Panc1 (cell line): ENCODE data around the gene ZNRF3.

ENCODE experiments used
- POLR2AphosphoS5 ChIP-seq: IDR thresholded peaks from 2 replicates; pipeline ENCODE4 v1.6.1; 2012; ENCODE audit warnings: mild to moderate bottlenecking, low read depth, low read length, moderate library complexity
- SIN3A ChIP-seq: IDR thresholded peaks from 2 replicates; pipeline ENCODE4 v1.6.1; 2012; ENCODE audit warnings: low read depth, mild to moderate bottlenecking, low read length, moderate library complexity, borderline replicate concordance; ENCODE audit not compliant: insufficient read depth
- TF ChIP-seq, protein P1 (sequence below): fragments of 450-650 bp; IDR thresholded peaks from 2 replicates; pipeline ENCODE4 v1.5.1; 2017; ENCODE audit warnings: mild to moderate bottlenecking

DNA sequence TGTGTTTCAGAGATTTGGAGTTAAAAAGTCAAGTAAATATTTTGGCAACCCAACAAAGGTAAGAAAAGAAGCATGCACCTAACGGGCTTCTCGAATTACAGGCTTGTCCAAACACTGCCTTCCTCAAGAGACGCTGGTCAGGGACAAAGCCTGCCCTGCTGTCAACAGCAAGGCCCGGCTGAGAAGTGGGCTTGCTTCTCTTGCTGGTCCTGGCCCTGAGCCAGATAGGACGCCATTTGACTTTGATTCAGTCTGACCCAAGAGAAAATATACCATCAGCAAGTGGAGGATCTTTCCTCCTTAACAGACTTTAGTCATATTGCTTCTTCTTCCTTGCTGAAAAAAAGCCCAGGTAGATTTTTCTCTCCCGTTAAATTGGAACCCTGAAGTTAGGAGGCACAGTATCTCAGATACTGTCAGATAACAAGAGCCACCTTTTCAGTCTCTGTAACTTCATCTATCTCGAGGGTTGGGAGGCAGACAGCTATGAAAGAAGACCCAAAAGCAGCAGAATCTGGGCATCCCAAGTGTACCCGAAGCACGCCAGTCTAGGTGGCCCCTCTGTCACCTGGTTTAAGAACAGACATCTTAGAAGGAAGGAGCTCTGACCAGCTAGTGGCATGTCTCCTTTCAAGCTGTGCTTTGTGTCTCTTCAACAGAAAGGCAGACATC is 120.7 kb downstream of the ZNRF3 start:
- TF ChIP-seq, protein P1, sequence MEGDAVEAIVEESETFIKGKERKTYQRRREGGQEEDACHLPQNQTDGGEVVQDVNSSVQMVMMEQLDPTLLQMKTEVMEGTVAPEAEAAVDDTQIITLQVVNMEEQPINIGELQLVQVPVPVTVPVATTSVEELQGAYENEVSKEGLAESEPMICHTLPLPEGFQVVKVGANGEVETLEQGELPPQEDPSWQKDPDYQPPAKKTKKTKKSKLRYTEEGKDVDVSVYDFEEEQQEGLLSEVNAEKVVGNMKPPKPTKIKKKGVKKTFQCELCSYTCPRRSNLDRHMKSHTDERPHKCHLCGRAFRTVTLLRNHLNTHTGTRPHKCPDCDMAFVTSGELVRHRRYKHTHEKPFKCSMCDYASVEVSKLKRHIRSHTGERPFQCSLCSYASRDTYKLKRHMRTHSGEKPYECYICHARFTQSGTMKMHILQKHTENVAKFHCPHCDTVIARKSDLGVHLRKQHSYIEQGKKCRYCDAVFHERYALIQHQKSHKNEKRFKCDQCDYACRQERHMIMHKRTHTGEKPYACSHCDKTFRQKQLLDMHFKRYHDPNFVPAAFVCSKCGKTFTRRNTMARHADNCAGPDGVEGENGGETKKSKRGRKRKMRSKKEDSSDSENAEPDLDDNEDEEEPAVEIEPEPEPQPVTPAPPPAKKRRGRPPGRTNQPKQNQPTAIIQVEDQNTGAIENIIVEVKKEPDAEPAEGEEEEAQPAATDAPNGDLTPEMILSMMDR = no peak
- TF ChIP-seq POLR2AphosphoS5 (no peak), SIN3A (no peak)
